GM19324 (cell line): ENCODE data around the gene SAMHD1.
"Not testable (repeated sequence)": the region's sequence is repeated elsewhere in the genome, so short reads cannot be mapped to it uniquely, and the experiment has no call there.

Experiments
- ATAC-seq: cut with Tn5 transposase; IDR thresholded peaks from one replicate; pipeline ENCODE4 v1.9.1; 2021; ENCODE audit warnings: mild to moderate bottlenecking, moderate library complexity; ENCODE audit not compliant: unreplicated experiment, low FRiP score

Gene SAMHD1

DNA sequence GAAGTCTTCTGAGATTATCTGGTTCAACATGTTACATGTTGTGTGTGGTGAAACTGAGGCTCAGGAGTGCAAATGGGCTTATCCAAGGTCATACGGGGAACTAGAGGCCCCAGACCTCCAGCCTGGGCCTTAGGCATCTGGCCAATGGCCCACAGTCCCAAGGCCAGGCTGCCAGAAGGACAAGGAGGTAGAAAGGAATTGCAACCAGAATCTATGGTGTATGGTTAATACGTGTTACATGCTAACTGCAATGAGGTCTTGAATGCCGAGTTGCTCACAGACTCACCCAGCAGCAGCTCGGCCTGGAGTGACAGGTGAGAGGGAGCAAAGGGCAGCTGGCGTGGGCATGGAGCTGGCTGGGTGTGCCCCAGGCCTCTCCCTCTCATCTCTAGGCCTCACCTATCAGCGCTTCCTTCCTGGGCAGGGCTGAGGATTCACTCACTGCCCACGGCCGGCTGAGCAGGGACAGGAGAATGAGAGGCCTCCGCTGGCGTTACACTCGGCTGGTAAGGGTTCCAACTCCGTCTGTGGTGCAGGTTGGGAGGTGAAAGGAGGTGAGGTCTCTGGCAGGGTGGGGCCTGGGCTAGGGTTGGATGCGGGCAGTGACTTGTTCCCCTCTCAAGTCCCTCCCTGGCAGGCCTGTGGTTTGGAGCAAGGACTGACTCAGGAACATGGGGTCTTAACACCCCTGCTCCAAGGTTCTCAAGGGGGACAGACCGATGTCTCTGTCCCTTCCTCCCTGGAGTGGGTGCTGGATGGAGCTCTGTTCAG, 75.6 kb downstream of the SAMHD1 start, which contains the start of gene TLDC2:
Gene TLDC2 (plus strand): TSS at position 437 of the 771 bp plus-strand sequence. CDS start 37 bp downstream, at position 474.
- ATAC-seq: no peak

DNA sequence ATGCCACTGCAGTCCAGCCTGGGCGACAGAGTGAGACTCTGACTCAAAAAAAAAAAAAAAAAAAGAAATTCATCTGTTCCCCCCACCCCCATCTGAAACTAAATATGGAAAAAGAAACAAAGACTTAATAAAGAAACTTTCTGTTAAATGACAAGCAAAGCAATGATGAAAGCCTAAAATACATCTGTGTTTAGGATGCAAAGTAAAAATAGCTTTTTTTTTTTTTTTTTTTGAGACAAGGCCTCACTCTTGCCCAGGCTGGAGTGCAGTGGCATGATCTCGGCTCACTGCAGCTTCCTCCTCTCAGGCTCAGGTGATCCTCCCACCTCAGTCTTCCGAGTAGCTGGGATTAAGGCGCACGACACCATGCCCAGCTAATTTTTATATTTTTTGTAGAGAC, 76.4 kb downstream of the SAMHD1 start:
- not testable (repeated sequence) for ATAC-seq

DNA sequence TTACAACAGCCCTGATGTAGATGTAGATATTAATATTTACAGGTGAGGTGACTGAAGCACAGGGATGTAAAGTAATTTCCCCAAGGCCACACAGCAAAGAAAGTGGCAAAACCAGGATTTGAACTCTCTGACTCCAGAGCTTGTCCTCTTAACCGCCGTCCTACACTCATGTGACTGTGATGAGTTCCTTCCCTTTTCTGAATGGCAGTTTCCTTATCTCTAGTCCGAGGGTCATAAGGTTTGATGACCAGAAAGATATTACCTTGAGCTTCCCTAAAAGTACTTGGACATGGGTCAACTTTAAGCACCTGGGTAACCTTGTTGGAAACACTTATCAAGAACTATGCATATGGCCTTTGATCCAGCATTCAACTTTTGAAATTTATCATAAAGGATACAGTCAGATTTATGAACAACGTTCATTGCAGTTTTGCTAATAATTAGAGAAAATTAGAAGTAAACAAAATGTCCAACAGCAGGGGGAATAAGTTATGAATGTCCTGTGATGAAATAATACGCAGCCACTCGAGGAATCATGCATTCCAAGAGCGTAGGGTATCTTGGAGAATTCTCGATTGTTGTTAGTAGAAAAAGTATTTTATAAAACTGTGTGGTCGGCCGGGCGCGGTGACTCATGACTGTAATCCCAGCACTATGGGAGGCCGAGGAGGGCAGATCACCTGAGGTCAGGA, 77.9 kb downstream of the SAMHD1 start:
- ATAC-seq: no peak

DNA sequence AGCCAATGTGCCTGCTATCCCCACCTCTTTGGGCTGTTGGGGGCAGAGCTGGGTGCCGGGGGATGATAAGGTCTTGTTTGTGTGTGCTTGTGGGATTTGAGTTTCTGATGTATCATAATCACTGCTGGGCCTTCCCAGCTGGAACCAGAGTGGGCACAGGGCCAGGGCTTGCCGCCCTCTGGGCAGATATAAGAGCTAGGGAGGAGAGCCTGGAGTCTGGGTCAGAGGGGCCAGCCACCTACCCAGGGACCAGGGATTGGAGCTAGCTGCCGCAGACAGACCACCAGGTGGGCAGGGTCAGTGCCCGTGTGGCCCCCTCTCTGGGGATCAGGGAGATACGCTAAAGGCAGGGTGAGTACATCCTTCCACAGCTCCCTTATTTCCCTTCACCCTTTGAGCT, 78.7 kb downstream of the SAMHD1 start:
- ATAC-seq: no peak

DNA sequence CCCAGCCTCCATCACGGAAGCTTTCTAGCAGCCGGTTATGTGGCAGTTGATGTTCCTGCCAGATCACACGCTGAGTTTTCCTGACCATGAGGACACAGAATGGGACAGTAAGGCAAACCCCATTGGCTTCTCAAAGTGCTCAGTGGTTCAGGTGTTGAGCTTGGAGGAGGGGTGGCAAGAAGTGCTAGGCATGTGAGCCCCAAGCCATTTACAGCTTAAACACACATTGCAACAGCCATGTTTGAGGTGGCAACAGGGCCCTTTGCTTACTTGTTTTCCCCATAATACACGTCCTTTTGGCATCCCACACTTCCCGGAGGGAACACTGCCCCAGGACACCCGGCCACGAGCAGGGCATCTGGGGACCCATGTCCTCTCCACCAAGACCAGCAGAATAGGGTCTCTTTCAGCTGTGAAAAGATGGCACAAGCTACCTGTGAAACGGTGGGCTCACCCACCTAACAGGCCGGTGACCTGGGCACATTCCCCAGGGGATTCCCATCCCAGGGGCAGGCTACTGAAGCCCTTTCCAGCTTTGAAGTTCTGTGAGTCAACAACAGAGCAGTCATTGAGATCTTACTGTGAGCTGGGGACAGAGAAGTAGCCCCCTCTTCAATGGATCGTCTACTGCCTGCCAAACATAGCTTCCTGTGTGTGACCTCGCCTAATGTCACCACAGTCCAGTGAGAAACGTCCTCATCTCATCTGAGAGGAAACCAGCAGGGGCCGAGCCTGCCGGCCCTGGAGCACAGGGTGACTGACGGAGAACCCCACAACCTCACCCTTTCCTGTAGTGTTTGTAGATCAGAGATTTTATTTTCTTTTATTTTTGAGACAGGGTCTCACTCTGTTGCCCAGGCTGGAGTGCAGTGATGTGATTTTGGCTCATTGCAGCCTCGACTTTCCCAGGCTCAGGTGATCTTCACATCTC, 79.6 kb downstream of the SAMHD1 start:
- ATAC-seq: no peak

DNA sequence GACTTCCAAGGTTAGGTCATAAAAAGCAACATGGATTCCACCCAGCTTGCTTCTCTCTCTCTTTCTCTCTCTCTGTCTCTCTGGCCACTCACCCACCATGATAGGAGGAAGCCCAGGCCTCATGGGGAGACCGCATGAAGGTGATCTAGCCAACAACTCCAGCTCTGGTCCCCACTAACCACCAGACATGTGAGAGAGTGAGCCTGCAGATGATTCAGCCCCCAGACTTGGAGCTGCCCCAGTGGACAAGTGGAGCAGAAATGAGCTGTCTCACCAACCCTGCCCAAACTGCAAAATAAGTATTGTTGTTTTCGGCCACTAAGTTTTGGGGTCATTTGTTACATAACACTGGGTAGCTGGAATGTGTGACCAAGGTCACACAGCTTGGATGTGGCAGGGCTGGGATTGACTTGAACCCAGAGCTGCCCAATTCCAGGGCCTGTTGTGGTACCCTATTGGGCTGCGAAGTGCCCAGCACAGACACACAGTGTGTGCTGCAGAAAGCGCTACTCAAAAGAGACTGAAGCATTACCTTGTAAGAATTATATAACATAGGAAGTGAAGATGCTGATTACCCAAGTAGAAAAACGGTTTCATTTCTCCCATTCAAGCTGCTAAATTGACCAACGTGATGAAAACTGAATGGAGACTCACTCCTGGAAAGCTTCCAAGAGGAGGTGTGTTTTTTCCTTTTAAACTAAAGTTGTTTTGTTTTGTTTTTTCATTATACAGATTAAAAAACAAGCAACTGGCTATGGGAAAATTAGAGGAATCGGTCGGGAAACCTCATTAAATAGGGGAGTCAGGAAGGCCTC, 84.6 kb downstream of the SAMHD1 start:
- no peak for ATAC-seq

DNA sequence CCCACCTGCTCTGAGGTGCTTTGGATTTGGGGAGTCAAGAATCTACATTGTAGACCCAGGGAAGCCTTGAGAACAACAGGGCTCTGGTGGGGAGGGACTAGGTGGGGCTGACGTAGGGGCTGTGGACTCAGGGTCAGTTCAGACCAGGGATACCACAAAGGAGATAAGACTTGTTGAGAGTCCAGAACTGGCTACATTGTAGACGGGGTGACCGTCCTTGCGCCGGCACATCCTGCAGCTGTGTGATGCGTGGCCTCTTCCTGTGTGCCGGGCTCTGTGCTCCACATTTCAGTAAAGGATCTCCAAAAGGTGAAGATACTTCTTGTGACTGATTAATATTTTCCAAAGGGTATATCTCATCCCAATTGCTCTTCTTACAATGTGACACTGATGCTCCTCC, 85.3 kb downstream of the SAMHD1 start:
- no peak for ATAC-seq

DNA sequence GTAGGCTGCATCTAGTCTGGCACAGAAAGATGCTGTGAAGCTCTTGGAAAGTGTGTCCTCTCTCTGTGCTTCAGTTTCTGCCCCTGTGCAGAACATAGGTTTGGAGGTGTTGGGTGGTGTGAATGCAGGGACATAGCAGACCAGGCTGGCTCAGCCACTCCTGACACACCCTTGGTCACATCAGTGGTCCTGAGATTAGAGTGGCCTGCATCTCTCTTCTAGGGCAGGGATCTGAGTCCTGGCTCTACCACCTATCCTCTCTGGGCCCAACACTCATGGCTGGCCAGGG, 85.7 kb downstream of the SAMHD1 start:
- ATAC-seq: no peak

DNA sequence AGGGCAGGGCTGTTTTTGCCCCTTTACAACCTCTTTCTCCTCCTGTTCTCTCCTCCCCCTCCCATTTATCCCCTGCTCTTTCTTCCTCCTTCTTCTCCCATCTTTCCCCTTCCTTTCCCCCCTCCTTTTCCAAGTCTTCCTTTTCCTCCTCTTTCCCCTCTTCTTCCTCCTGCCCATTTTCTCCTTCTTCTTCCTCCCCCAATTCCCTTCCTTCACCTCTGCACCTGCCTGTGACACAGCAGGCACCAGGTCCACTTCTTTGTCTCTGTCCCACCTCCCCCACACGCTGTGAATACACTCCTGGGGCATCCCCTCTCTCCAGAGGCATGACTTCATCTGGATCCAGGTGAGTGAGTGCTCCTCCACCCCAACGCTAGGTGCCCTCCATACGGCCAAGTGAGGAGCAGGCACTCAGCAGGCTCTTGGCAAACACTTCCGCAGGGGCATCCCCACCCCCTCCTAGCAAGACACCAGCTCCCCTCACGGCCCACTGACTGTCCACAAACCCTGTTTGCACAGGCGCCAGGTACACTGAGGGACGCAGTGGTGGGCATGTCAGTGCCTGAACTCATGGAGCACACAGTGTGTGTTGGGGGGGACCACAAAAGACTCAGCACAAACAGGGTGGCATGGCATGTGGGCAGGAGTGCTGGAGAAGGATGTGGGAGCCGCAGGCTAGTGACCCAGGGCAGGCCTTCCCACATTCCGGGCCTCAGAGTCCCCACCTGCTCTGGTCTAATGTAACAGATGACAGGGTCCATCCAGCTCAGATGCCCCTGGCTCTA, 86.2 kb downstream of the SAMHD1 start:
- no peak for ATAC-seq

DNA sequence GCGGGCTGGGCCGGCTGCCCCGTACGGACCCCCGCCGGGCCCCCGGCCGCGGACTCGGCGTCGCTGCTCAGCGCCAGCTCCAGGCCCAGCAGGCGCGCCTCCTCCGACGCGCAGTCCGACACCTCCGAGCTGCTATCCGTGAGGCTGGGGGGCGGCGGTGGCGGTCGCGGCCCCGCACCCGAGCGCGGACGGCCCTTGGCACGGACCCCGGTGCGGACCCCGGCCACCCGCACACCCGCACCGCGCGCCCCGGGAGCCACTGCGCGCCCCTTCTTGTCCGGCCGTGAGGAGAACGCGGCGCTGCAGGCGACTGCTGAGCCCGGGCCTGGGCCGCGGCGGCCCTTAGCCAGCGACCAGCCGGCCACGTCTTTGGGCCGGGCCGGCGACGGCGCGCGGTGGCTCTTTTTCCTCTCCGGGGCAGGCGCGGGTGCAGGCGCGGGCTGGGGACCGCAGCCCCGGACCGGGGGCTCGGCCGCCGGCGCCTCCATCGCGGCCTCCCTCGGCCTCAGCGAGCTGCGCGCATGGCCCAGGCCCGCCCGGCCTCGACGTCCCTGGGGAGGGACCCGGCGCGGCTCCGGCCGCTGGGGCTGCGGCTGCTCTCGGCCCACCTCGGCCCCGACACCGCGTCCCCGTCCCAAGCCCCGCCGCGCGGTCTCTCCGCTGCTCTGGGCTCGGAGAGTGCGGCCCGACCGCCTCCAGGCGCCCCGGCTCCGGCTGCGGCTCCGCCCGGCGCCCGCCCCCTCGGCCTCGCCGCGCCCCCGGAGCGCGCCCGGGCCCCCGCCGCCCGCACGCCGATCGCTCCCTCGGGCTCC, 88.4 kb downstream of the SAMHD1 start:
- ATAC-seq: peak; percentile 59

DNA sequence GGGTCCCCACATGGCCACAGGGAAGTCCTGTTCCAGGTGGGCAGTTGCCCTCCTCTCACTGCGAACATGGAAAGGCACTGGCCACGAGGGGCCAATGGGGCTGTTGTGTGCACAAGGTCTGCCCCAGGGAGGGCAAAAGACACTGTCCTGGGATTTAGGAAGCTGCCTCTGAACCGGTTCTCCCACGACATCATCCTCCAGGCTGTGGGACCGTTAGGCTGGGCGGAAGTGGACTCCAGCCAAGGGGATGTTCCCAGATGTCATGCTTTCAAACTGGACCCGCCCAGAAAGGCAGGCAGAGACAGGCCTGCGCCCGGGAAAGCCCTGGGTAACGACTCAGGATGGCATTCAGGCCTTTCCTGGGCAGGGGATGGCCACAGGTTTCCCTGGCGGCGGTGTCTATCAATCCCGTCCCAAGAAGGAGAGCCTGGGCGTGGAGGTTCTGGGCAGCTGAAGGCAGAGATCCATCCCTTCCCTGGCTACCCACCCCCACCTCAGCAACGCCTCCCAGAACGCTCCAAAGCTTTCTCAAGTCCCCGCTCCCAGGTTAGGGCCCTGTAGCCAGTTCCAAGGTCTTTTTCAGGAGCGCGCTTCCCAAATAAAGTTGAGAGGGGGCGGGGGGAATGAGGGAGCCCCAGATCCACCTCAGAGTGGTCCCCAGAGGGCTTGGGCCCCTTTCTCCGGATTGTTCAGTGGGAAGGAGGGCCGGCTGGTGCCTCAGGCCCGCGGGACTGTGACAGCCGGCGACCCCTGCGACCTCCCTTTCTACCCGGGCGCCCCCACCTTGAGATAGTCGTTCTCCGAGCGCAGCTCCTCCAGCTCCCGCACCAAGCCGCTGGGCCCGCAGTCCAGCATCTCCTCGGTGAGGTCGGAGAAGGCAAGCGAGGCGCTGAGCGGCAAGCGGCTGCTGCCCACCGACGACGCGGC, 89.4 kb downstream of the SAMHD1 start:
- ATAC-seq: no peak

DNA sequence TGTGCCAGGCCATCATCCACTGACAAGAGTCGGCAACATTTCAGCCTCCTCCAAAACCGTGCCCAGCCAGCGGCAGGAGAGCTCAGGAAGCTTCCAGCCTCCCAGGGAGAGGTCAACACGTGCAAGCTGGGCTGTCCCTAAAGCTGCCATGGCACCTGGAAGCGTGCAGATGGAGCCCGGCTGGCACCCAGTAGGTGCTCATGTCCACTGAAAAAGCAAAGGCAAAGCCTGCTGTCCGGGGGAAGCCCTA, 90.0 kb downstream of the SAMHD1 start:
- ATAC-seq: no peak

DNA sequence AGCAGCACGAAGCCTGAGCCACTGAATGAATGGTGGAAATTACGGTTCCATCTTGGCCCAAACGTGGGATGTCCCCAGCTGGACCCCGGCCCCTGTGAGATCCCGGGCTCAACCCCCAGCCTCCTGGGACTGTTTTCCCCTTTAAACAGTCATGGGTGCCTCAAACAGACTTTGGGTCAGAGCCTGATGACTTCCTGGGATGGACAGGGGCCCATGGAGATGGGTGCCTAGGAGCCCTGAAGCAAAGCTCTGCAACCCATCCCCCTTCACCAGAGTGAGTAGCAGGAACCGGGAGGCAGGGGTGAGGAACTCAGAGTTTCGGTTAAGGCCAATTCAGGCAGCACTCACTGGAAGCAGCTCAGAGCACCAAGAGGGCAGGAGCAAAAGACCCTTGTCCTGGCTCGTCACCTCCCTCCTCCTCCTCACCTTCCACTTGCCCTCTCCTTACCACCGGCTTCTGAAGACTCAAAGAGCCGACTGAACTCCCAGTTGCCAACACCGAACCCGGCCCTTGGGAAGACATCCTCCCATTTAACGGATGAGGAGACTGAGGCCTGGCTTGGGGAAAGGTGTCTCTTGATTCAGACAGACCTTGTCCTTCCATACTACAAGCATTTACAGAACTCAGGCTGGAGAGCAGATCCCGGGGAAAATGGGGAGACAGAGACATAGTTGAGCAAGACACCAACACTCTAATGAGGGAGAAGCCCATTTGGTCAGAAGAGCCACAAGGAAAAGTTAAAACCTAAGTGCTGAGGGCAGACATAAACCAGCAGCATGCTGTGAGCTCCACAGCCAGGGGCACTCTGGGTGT, 90.5 kb downstream of the SAMHD1 start:
- ATAC-seq: no peak

DNA sequence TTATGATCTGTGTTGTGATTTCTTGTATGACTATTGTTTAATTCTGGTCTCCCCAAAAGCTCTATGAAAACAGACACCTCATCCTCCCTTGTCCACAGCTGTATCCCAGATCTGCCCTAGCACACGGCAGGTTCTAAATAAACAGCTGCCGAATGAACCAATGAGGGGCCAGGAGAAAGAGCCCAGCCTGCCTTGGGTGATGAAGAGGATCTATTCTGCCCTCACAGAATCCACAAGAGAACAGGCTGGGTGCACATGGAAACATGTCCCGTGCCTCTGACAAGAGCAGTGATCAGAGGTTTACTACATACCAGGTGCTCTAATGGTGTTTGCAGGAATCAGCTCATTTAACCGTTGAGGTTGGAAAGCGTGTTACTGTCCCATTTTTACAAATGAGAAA, 91.2 kb downstream of the SAMHD1 start:
- ATAC-seq: no peak

DNA sequence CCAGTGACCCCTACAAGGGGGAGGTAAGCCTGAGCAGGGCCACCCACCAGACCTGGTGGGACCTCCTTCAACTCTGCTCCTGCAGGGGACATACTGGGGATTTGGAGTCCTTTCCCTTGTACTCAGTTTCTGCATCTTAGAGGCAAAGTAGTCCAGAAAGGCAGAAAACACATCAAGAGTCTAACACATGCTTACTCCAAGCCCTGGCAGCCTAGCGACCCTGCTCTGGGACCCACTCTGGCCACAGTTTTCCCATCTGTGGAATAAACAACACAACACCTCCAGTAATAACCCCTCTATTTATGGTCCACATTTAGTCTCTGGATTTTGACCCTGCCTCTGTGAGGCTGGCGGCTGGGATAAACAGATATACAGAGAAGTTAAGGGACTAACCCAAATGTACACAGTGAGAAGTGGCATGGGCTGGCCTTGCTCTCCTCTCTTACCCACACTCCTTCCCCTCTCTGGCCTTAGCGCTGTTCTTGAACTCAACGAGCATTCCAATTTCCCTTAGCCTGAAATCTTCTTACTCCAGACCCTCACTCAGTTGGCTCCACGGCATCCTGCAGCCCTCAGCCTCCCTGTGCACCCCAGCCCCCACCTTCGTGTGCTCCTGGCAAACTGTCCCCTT, 91.7 kb downstream of the SAMHD1 start:
- ATAC-seq: no peak

DNA sequence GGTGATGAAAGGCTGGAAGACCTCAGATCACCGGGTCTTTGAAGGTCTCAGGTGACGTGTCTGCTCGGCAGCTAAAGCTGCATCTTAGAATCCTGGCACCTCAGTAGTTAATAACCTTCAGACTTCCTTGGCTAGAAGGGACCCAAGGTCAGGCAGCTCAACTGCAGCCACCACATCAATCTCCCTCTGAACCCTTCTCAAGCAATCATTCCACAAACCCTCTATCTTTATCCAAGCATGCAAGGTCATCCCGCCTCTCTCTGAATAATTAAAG, 92.3 kb downstream of the SAMHD1 start:
- no peak for ATAC-seq
